Dermis microvascular lymphatic vessel endothelial cell (primary cell): ENCODE measurements around the gene ALMS1. TPM values are rescaled to one million over a fixed set of nuclear protein-coding genes. Genes with fewer than 3 reads are reported as not detected.
A peak's percentile ranks its signal among the peaks of the same experiment; 100 is the strongest.
"Not testable (repeated sequence)": the region's sequence is repeated elsewhere in the genome, so short reads cannot be mapped to it uniquely, and the experiment has no call there.

ENCODE experiments used
- DNase-seq, 2 donors: peaks; one replicate each; pipeline versions ENCODE4 v3.0.0 to v3.0.0-alpha.2; 2010; ENCODE audit warnings: low read depth in 2 of 2
- total RNA-seq: library from RNA; depleted of rRNA; stranded (reverse); fragments of >200 nt; gene quantifications from 2 replicates; pipeline ENCODE4 v1.2.1, GENCODE V29; 2014

The ALMS1 gene
- 4.4 and 6.6 TPM in 2 replicates for total RNA-seq

DNA sequence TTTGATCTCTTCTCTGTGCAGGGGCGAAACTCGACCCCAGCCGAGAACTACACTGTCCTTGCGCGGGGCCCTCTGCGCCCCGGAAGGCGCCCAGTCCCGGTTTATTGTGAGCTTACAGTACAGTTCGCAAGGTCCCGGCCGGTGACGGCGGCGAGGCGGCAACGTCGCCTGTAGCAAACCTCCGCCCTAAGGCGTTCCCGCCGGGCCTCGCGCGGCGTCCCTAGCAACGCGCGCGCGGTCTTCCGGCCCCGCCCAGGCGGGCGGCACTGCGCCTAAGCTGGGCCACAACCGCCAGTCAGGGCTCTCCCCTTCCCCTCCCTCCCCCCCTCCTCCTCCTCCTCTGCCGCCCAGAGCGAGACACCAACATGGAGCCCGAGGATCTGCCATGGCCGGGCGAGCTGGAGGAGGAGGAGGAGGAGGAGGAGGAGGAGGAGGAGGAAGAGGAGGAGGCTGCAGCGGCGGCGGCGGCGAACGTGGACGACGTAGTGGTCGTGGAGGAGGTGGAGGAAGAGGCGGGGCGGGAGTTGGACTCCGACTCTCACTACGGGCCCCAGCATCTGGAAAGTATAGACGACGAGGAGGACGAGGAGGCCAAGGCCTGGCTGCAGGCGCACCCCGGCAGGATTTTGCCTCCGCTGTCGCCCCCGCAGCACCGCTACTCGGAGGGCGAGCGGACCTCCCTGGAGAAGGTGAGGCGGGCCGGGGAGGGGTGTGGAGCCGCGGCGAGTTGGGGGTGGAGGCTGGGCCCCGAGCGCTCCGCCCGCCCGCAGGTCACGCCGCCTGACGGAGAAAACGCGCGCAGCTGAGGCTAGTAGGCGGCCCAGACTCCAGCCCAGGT lies at the start of gene ALMS1:
TSS of gene ALMS1 (plus strand) at position 333 of the 838 bp plus-strand sequence. CDS start at position 366, 33 bp downstream.
- peak; percentile 66 to 90 for DNase-seq

- DNase-seq, result no peak
These were observed 47.8 kb upstream of the ALMS1 start for GRCh38 chr2:73337828-73338227.

GRCh38 chr2:73339201-73339600 lies 46.4 kb upstream of the ALMS1 start:
- DNase-seq, result no peak

- DNase-seq, result no peak
These were observed 44.6 kb upstream of the ALMS1 start for GRCh38 chr2:73341039-73341438.

DNA sequence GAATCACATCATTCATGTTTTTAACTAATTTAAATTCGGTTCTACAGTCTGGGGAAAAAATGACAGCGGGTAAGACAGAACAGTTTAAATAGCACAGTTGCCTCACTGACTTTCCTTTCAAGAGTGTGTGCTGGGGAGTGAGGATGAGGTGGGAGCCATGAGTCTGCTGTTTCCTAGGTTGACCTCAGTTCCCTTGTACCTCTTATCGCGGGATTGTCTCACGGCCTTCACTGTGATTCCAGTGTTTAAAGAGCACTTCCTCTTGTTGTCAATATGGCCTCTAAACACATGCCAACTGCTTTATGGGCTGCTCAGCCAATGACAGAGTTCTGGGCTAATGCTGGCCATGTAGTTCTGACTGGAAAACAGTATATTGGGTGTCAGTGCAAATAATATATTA lies 41.6 kb upstream of the ALMS1 start:
- no peak for DNase-seq

GRCh38 chr2:73344747-73345146 lies 40.9 kb upstream of the ALMS1 start:
- not testable (repeated sequence) for DNase-seq

DNA sequence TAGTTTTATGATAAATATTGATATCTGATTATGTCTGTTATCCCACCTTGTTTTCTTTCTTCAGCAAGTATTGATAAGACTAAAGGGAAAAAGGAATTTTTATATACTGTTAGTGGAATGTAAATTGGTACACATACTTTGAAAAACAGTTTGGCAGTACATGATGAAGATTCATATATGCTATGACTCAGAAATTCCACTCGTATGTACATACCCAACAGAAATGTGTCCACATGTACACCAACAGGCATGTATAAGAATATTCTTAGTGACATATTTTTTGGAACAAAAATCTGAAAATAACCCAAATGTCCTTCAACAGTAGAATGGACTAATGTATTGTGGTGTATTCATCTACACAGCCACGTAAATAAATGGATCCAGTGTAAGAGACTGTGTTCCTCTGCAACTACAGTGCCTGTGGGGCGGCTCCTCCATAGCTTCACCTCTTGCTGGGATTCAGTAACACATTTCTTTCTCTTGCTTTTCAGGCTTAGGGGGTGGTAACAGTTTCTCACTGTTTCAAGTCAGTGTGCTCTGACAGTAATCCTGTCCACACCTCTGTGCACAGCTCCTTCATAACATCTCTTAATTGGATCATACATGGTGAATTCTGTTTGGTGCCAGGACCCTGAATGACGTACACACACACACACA lies 35.5 kb upstream of the ALMS1 start:
- no peak for DNase-seq

DNA sequence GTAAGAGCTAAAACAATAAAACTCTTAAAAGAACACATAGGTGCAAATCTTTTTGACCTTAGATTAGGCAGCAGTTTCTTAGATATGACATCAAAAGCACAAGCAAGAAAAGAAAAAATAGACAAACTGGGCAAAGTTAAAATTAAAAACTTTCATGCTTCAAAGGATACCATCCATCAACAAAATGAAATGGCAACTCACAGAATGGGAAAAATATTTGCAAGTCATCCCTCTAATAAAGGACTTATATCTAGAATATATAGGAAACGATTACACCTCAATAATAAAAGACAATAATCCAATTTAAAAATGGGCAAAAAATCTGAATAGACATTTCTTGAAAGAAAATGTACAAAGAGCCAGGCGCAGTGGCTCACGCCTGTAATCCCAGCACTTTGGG lies 29.5 kb upstream of the ALMS1 start:
- DNase-seq, result no peak

GRCh38 chr2:73359915-73360697 lies 25.5 kb upstream of the ALMS1 start:
- DNase-seq, result peak in 1 of 2 donors; percentile 3

DNA sequence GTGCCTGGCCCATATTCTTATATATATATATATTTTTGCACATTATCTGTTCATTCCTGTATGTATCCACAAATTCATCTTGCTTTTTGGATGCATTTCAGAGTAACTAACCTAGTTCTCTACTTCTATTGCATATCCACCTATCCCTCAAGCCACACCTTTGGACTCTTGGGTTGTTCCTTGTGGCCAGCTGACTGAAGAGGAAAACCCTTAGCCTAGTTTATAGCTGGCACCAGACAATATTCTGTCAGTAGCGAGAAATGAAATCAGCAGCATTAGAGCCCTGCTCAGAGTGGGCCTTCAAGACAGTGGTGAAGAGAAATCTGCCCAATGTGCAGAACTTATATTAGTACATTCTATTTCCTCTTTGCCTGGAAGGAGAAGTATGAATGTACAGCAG lies 19.6 kb upstream of the ALMS1 start:
- no peak for DNase-seq

GRCh38 chr2:73368781-73369180 lies 16.9 kb upstream of the ALMS1 start:
- DNase-seq, result no peak

GRCh38 chr2:73370348-73370747 lies 15.3 kb upstream of the ALMS1 start:
- DNase-seq, result no peak

- DNase-seq, result no peak
These were observed 12.3 kb upstream of the ALMS1 start for GRCh38 chr2:73373344-73373743.

- DNase-seq, result no peak
These were observed 11.4 kb upstream of the ALMS1 start for GRCh38 chr2:73374269-73374668.

DNA sequence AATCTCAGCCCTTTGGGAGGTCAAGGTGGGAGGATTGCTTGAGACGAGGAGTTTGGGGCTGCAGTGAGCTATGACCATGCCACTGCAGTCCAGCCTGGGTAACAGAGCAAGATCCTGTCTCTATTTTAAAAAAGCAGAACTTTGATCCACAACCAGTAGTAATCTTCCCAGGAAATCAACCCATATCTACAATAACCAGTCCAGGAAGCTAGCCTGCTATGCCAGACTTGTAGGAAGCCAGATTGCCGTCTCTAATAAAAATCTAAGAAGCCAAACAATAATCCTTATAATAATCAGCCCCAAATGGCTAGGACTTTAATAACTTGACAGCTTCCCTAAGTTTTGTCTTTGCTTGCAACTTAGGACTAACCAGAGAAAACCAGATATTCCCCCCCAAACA lies 9.0 kb upstream of the ALMS1 start:
- no peak for DNase-seq

- DNase-seq, result no peak
These were observed 2.6 kb upstream of the ALMS1 start for GRCh38 chr2:73383036-73383435.

- DNase-seq, result peak in 1 of 2 donors; percentile 2
These were observed 523 bp upstream of the ALMS1 start for GRCh38 chr2:73385123-73385503.

GRCh38 chr2:73386342-73386868 lies 769 bp downstream of the ALMS1 start:
- DNase-seq, result no peak

DNA sequence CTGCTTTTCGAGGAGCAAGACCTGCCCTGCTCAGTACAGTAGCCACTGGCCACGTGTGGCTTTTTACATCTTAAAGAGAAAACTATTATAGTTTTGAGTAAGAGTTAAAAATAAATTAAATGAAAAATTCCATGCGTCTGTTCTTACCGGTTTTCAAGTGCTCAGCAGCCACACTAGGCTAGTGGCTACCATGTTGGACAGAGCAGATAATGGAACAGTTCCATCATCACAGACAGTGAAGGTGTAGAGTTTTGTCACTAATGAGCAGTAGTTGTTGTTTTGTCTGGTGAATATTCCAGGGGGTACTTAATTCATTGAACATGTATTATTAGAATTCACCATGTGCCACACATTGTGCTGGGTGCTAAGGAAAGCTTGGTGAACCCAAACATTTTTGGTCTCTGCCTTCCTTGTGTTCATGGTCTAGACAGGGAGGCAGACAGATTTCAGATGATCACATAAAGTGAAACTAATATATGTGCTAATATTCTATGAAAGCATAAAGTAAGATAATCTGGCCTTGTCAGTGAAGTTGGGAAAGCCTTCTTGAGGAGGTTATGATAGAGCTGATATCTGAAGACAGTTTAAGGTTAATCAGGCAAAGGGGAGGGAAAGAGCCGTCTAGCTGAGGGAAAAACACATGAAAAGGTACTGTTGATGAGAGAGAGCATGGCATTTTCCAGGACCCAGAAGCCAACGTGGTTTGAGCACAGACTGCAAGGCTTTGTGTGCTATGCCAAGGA lies 1.4 kb downstream of the ALMS1 start:
- DNase-seq, result no peak

GRCh38 chr2:73402386-73403103 lies 16.9 kb downstream of the ALMS1 start:
- no peak for DNase-seq

- no peak for DNase-seq
These were observed 17.6 kb downstream of the ALMS1 start for GRCh38 chr2:73403237-73403636.
